BE2C (cell line): ENCODE results near the gene GPC3.

Experiments used
- DNase-seq: peaks from one replicate; pipeline ENCODE4 v3.0.0-alpha.2; 2020
- H3K27me3 ChIP-seq: fragments of 250-450 bp; sonication (Bioruptor Pico); 2 replicates; pipeline ENCODE4 v1.5.1; 2020; ENCODE audit warnings: mild to moderate bottlenecking
- H3K36me3 ChIP-seq: fragments of 250-450 bp; sonication (Bioruptor Pico); 2 replicates; pipeline ENCODE4 v1.5.1; 2020; ENCODE audit warnings: mild to moderate bottlenecking
- H3K4me1 ChIP-seq: fragments of 250-450 bp; sonication (Bioruptor Pico); 2 replicates; pipeline ENCODE4 v1.5.1; 2020
- H3K4me3 ChIP-seq: 2 replicates; pipeline ENCODE4 v1.5.1; 2011; ENCODE audit warnings: low read depth, low read length
- H3K9me3 ChIP-seq: fragments of 250-450 bp; sonication (Bioruptor Pico); 2 replicates; pipeline ENCODE4 v1.5.1; 2020
- TF ChIP-seq, protein P1 (sequence below): IDR thresholded peaks from 2 replicates; pipeline ENCODE4 v1.5.1; 2012; ENCODE audit warnings: mild to moderate bottlenecking, low read depth, low read length

Gene GPC3

DNA sequence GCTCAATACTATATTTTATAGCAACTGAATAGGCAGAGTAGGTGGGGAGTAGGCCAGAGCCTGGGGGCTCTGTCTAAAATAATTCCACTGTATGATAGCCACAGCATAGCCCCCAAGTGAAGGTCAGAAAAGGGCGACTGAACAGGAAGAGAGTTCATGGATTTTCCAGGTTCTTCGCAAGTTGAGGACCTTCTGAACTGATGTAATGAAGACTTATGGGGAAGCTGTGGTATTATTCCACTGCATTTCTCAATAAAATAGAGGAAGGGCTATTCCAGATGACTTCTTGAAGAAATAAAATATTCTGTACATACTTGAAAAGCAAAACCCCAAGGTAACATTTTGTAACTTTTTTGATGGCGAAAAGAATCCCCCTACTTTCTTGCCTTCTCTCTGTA is 338.7 kb downstream of the GPC3 start:
- TF ChIP-seq, protein P1, sequence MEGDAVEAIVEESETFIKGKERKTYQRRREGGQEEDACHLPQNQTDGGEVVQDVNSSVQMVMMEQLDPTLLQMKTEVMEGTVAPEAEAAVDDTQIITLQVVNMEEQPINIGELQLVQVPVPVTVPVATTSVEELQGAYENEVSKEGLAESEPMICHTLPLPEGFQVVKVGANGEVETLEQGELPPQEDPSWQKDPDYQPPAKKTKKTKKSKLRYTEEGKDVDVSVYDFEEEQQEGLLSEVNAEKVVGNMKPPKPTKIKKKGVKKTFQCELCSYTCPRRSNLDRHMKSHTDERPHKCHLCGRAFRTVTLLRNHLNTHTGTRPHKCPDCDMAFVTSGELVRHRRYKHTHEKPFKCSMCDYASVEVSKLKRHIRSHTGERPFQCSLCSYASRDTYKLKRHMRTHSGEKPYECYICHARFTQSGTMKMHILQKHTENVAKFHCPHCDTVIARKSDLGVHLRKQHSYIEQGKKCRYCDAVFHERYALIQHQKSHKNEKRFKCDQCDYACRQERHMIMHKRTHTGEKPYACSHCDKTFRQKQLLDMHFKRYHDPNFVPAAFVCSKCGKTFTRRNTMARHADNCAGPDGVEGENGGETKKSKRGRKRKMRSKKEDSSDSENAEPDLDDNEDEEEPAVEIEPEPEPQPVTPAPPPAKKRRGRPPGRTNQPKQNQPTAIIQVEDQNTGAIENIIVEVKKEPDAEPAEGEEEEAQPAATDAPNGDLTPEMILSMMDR, result no peak
- Histone ChIP-seq H3K4me3 (no peak overlapping the region), H3K36me3 (no peaks in the 10 kb centered on the region), H3K9me3 (no peaks in the 10 kb centered on the region), H3K4me1 (no peaks in the 10 kb centered on the region), H3K27me3 (no peaks in the 10 kb centered on the region)
- DNase-seq, result no peak

DNA sequence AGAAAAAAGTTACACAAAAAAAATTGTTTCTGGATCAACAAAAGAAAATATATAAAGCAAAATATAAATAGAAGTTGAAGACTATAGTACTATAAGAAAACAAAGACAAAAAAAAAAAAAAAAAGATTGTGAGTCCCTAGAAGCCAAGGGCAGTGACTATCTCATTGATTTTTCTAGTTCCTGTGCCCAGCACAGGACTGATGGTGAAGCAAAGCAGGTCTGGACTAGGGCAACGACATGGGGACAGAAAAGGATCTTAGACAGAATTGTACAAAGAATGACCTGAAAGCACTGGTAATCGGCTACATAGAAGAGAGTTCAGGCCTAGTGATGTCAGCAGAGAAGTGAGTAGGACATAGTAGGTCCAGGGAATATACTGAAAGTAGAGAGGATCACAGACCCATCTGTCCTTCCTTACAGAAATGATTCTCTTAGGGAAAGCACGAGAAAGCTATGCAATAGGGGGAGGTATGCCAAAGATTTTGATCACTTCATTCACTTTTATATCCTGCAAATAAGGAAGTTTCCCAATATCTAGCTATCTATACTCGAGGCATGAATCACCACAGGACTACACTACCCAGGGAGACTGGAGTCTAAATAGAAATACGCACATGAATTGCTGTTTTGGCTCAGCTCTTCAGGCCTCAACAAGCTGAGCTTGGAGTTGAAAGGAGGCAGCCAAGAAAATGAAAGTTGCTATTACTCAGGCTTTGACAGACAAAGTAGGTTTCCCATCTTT is 339.2 kb downstream of the GPC3 start:
- Histone ChIP-seq H3K9me3 (no peaks in the 10 kb centered on the region), H3K36me3 (no peaks in the 10 kb centered on the region), H3K27me3 (no peaks in the 10 kb centered on the region), H3K4me3 (no peak overlapping the region), H3K4me1 (no peaks in the 10 kb centered on the region)
- TF ChIP-seq, protein P1, result no peak
- no peak for DNase-seq

DNA sequence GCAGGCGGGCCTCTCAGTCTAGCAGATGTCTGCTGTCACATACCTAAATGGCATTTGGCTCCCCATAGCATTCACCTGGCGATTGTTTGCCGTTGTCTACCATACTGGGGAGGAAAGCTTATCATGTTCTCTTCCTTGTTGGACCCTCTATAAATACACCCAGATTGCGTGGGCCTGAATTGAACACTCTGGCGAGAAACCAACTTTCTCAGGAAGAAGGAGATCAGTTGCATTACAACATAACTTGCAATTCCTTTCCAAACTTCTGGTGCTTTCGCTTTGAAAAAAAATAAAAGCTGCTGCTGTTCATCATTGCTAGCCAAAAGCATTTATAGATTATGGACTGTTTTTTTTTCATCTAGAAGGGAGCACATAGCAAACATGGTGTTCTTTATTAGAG is 340.1 kb downstream of the GPC3 start:
- Histone ChIP-seq H3K9me3 (no peaks in the 10 kb centered on the region), H3K4me3 (no peak overlapping the region), H3K36me3 (no peaks in the 10 kb centered on the region), H3K27me3 (no peaks in the 10 kb centered on the region), H3K4me1 (no peaks in the 10 kb centered on the region)
- no peak for DNase-seq
- TF ChIP-seq, protein P1, result no peak

DNA sequence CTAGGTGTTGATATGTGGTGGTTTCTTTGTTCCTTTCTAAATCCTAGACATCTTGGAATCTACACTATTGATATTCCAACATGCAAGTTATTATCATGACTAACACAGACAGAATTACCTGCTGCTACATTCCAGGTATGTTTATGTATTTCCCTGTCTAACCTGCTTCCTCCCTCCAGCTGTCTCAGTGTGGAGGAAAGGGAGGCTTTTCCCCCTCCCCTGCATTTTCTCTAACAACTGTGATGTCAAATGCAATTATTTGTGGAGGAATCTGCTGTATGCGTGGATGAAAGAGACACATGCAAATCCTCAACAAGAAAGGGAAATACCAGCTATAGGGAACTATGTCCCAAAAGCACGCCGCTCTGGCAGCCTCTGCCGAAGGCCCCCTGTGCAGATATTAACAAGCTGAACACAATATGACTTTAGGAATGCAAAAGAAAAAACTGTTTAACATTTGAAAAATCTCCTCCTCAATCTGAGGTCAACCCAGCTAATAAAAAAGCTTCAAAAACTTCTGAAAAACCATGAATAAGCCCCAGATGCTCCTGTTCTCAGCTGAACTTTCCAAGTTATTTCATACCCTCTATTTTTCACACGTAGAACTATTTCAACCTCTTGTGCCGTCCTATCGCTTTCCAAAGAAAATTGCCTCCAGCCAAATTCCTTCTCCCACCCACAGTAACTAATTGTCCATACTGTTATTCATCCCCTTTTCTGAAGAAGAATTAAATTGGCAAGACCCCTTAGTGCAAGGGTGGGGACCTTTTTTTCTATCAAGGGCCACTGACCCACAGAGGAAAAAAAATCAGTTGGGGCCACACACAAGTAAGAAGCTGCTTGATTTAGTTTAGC is 345.0 kb downstream of the GPC3 start:
- TF ChIP-seq, protein P1, result no peak
- Histone ChIP-seq H3K9me3 (no peaks in the 10 kb centered on the region), H3K36me3 (no peaks in the 10 kb centered on the region), H3K4me3 (no peak overlapping the region), H3K27me3 (no peaks in the 10 kb centered on the region), H3K4me1 (no peaks in the 10 kb centered on the region)
- DNase-seq, result no peak

DNA sequence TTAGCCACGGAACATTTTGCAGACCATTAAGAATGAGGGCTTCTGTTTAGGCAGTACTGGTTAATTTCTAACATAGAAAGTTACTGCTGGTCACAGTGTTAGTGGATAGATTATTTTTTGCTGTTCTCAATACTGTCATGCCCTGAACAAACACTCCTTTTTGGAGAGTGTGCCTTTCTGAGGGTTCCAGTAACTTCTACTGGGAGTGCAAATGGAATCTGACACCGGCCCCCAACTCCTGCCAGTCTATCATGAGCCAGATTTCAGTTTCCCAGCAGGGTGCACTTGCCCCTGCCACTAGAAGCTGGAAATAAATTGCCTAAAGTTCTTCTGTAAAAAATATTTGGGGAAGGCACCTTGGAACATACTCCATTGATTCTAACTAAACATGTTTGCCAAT is 345.7 kb downstream of the GPC3 start:
- Histone ChIP-seq H3K4me1 (no peaks in the 10 kb centered on the region), H3K36me3 (no peaks in the 10 kb centered on the region), H3K27me3 (no peaks in the 10 kb centered on the region), H3K4me3 (no peak overlapping the region), H3K9me3 (no peaks in the 10 kb centered on the region)
- TF ChIP-seq, protein P1, result no peak
- no peak for DNase-seq

DNA sequence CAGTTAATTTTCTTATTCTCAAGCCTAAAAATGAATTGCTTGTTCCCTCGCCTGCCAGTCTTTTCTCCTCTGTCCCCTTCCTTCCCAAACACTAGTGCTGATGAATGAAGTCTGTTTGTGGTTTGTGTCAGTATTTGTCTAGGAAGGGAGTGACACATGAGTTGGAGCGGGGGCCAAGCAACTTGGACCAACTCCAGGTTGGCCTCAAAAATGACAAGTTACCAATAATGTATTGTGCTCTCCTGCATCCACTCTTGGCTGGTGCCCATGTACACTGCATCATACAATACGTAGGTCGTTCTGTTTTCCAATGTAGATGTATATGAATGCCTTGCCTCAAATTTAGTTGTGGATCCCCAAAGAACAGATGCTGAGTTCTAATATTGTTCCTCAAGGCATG is 347.1 kb downstream of the GPC3 start:
- Histone ChIP-seq H3K36me3 (no peaks in the 10 kb centered on the region), H3K9me3 (no peaks in the 10 kb centered on the region), H3K4me1 (no peaks in the 10 kb centered on the region), H3K4me3 (no peak overlapping the region), H3K27me3 (no peaks in the 10 kb centered on the region)
- DNase-seq, result no peak
- TF ChIP-seq, protein P1, result no peak
